Measurements from ENCODE around the gene KRT14. TPM values are rescaled to one million over a fixed set of nuclear protein-coding genes. Genes with fewer than 3 reads are reported as not detected.
"Not testable (repeated sequence)": the region's sequence is repeated elsewhere in the genome, so short reads cannot be mapped to it uniquely, and the experiment has no call there.

Gene KRT14
- total RNA-seq, 1 donor from 2014 or later: 1.0 TPM

GRCh38 chr17:41629316-41629715 is 42.6 kb upstream of the KRT14 start:
- H3K79me2 ChIP-seq (ENCODE audit: insufficient read depth, low read length): no peaks in the 10 kb centered on the region
- Mint-ChIP-seq H3K4me1 (ENCODE audit: low read depth, unreplicated experiment) (peaks cover 6% of the 10 kb centered on the region), H3K27me3 (ENCODE audit: low read depth, unreplicated experiment) (peaks cover 16% of the 10 kb centered on the region), H3K36me3 (ENCODE audit: low read depth, unreplicated experiment) (no peaks in the 10 kb centered on the region), H3K9me3 (ENCODE audit: unreplicated experiment) (no peaks in the 10 kb centered on the region), H3K4me3 (ENCODE audit: unreplicated experiment) (no peak overlapping the region), H3K27ac (ENCODE audit: unreplicated experiment) (no peak overlapping the region)
- H3K9me3 ChIP-seq (ENCODE audit: insufficient read depth, low read depth, low read length): no peaks in the 10 kb centered on the region
- H3K4me2 ChIP-seq (ENCODE audit: low read length): no peak overlapping the region
- H3K27ac ChIP-seq (ENCODE audit: low read depth, low read length): no peak overlapping the region
- FAIRE-seq (no peak), DNase-seq (ENCODE audit: low read depth) (no peak)
- TF ChIP-seq CTCF (IDR thresholded peaks at IDR 0.05; ENCODE audit: insufficient read depth, low read depth, low read length): no peak
- TF ChIP-seq EZH2 (IDR thresholded peaks at IDR 0.05; ENCODE audit: insufficient read depth, low read length): no peak
- no peak overlapping the region for H3K9ac ChIP-seq (ENCODE audit: low read length)
- H3K4me3 ChIP-seq (ENCODE audit: insufficient read depth, low read depth, low read length): no peak overlapping the region
- H3K27me3 ChIP-seq (ENCODE audit: insufficient read depth, low read length): peaks cover 4% of the 10 kb centered on the region
- H2AFZ ChIP-seq (ENCODE audit: low read depth, low read length): no peak overlapping the region
- no peaks in the 10 kb centered on the region for H3K36me3 ChIP-seq (ENCODE audit: insufficient read depth, low read length)
- H3K4me1 ChIP-seq (ENCODE audit: insufficient read depth, low read length): peaks cover 3% of the 10 kb centered on the region
- no peaks in the 10 kb centered on the region for H4K20me1 ChIP-seq (ENCODE audit: insufficient read depth, low read length)

- not testable (repeated sequence) for H3K27me3 ChIP-seq (ENCODE audit: insufficient read depth, low read length); H3K4me1 Mint-ChIP-seq (ENCODE audit: low read depth, unreplicated experiment); H3K36me3 Mint-ChIP-seq (ENCODE audit: low read depth, unreplicated experiment); H3K9me3 Mint-ChIP-seq (ENCODE audit: unreplicated experiment); H3K4me2 ChIP-seq (ENCODE audit: low read length); FAIRE-seq; H2AFZ ChIP-seq (ENCODE audit: low read depth, low read length); H3K4me3 Mint-ChIP-seq (ENCODE audit: unreplicated experiment); DNase-seq (ENCODE audit: low read depth); H3K27ac Mint-ChIP-seq (ENCODE audit: unreplicated experiment); H3K4me1 ChIP-seq (ENCODE audit: insufficient read depth, low read length); H3K27ac ChIP-seq (ENCODE audit: low read depth, low read length); H4K20me1 ChIP-seq (ENCODE audit: insufficient read depth, low read length); H3K4me3 ChIP-seq (ENCODE audit: insufficient read depth, low read depth, low read length); H3K9ac ChIP-seq (ENCODE audit: low read length); H3K79me2 ChIP-seq (ENCODE audit: insufficient read depth, low read length); H3K9me3 ChIP-seq (ENCODE audit: insufficient read depth, low read depth, low read length); H3K36me3 ChIP-seq (ENCODE audit: insufficient read depth, low read length)
- peaks cover 16% of the 10 kb centered on the region for H3K27me3 Mint-ChIP-seq (ENCODE audit: low read depth, unreplicated experiment)
Measured at GRCh38 chr17:41628621-41629255, 42.0 kb upstream of the KRT14 start.

- H3K79me2 ChIP-seq (ENCODE audit: insufficient read depth, low read length); H3K9me3 ChIP-seq (ENCODE audit: insufficient read depth, low read depth, low read length); H3K4me2 ChIP-seq (ENCODE audit: low read length); H2AFZ ChIP-seq (ENCODE audit: low read depth, low read length); FAIRE-seq; H3K4me1 Mint-ChIP-seq (ENCODE audit: low read depth, unreplicated experiment); H3K36me3 Mint-ChIP-seq (ENCODE audit: low read depth, unreplicated experiment); H3K4me3 ChIP-seq (ENCODE audit: insufficient read depth, low read depth, low read length); H3K4me1 ChIP-seq (ENCODE audit: insufficient read depth, low read length); H3K9me3 Mint-ChIP-seq (ENCODE audit: unreplicated experiment); H3K4me3 Mint-ChIP-seq (ENCODE audit: unreplicated experiment); H3K27me3 ChIP-seq (ENCODE audit: insufficient read depth, low read length); DNase-seq (ENCODE audit: low read depth); H4K20me1 ChIP-seq (ENCODE audit: insufficient read depth, low read length); H3K36me3 ChIP-seq (ENCODE audit: insufficient read depth, low read length); H3K9ac ChIP-seq (ENCODE audit: low read length); H3K27ac Mint-ChIP-seq (ENCODE audit: unreplicated experiment); H3K27ac ChIP-seq (ENCODE audit: low read depth, low read length): not testable (repeated sequence)
- peaks cover 16% of the 10 kb centered on the region for H3K27me3 Mint-ChIP-seq (ENCODE audit: low read depth, unreplicated experiment)
Measured at GRCh38 chr17:41628073-41628370, 41.3 kb upstream of the KRT14 start.

Data from astrocyte (in vitro differentiated cells and primary cell).